Dedifferentiated amniotic fluid mesenchymal stem cell (primary cell): ENCODE results near the gene HDAC9.
A peak's percentile ranks its signal among the peaks of the same experiment; 100 is the strongest.

ENCODE experiments used
- DNase-seq: peaks from one replicate; pipeline ENCODE4 v3.0.0-alpha.2; 2016; ENCODE audit errors: extremely low spot score

Gene HDAC9

DNA sequence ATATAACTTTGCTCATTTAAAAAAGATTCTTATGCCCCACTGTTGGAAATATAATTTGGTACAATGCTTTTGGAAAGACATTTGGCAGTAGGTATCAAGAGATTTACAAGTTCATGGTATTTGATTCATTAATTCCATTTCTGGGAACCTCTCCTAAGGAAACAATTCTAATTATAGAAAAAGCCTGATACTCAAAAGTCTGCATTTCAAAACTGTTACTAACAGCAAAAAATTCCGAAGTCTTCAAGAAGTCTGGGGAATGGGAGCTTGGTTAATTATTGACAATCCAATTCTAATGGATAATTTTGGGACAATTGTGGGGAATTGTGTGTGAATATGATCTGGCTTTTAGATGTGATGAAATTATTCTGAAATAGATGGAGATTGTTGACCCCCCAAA lies 59.6 kb downstream of the HDAC9 start:
- DNase-seq = peak; percentile 25

DNA sequence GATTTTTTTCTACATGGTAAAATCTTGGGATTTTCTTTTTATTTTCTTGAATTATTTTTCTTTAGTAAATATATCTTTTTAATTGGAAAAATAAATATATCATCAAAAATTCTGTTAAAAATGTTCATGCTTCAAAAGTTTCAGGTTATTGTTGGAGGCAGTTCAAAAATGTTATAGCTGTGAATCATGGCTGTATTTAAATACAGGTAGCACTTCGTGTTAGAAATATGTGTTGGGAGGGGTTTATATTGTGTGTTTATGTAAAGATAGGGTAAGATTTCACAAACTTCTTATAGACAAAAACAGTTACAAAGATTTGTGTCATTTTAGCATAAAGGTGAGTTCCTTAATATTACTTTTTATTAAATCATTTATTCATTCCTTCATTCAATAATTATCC lies 60.4 kb downstream of the HDAC9 start:
- DNase-seq = no peak

DNA sequence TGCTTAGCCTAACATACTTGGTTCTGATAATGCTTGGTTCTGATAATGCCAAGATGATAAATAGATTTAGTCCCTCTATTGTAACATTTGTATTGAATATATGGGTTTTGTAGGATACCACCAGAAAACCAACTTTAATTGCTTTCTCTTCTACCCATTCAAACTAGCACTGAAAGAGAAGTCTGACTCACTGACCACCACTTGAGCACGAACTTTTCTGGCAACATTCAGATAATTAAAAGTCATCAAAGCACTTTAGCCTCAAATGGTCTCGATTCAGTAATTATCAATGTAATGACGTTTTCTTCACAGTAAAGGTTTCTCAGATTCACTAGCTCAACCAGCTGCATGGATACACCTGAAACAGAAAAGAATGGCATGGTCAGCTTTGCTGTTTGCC lies 63.0 kb downstream of the HDAC9 start:
- DNase-seq = no peak

DNA sequence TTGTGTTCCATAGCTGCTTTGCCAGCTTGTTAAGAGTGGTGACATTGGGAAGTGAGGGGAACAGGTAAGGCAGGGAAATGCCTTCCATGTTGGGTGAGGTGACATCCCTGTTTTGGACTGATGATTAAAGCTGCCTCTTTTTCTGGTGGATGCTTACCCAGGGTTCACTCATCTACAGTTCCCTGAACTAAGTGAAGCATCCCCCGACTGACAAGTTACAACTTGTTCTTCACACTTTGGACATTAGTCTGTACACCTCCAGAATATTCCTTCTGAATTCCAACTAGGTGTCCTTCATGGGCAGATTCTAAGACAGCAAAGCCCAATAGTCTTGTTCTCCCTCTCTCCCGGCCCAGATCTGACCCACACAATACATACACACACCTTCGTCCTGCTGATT lies 63.4 kb downstream of the HDAC9 start:
- no peak for DNase-seq

DNA sequence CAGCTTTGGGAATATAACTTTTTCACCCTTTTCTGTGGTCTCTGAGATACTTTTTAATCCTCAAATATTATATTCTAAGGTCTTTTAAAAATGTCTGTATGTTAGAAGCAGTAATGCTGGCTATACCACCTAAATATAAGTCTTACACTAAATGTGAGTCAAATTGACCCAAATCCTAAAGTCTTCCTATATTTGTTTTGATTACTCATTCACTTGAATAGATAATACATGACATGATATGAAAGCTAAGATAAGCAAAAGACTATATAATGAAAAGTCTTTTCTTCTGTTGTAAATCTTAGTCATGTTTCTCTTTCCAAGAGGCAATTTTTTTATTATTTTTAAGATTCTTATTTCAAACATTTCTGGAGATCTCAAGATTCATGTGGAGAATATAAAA lies 64.2 kb downstream of the HDAC9 start:
- no peak for DNase-seq

DNA sequence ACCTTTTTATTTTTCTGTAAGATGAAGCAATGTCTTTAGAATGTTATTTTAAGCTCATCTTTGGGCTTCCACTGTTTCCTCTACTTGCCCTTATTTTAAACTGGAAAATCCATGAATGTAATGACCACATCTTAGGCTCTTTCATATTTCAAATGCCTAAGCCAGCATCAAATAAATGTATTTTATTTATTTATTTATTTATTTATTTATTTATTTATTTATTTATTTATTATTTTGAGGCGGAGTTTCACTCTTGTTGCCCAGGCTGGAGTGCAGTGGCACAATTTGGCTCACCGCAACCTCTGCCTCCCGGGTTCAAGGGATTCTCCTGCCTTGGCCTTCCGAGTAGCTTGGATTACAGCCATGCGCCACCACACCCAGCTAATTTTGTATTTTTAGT lies 69.2 kb downstream of the HDAC9 start:
- DNase-seq = no peak

DNA sequence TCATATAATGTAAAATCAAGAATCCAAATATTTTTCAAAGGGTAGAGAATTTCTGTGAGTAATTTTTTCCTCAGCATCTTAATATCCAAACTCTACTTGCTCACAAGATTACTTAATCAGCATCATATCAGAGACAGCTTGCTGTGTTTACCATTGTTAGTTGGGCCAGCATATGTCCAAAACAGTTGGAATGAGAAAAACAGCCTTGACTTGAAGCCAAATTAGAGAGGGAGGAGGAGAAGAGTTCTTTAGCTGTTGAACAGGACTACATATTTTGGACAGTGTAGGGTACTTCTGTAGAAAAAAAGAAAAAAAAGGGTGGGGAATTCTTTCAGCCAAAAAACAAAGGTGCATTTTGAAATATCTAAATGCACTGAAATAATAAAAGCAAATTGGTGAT lies 69.8 kb downstream of the HDAC9 start:
- DNase-seq = no peak

DNA sequence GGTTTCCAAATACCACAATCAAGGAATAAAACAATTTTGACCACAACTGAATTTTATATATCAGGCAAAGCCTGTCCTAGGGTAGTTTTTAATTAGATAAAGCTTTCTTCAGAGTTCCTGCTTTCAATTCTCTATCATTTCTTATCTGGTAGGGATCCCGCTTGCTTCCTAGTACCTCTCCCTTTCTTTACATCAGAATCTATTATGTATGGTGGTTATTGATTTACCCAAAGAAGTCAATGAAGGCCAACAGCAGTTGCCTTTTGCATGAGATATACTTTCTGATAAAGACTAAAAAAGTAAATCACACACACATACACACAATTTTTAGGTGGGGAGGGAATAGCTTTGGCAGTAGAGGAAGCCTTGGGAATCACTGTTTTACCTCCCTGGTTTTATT lies 70.7 kb downstream of the HDAC9 start:
- DNase-seq = no peak

DNA sequence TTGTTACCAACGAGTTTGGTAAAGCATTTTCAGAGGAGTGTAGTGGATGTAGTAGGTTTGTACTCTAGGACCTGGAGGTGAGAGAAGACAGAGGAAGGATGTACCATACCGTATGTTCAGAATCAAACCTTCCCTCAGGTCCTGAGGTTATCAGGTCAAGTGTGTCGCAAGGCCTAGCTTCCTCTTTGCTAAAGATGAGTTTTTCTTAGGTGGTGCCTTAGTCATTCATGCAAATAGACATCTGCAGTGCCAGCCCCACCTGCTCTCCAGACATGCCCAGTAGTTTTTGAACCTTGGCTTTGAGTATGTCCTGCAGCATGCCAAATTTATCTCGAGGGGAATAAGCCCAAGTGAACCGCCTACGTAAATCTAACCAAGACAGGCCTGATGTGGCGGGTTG lies 71.3 kb downstream of the HDAC9 start:
- no peak for DNase-seq

DNA sequence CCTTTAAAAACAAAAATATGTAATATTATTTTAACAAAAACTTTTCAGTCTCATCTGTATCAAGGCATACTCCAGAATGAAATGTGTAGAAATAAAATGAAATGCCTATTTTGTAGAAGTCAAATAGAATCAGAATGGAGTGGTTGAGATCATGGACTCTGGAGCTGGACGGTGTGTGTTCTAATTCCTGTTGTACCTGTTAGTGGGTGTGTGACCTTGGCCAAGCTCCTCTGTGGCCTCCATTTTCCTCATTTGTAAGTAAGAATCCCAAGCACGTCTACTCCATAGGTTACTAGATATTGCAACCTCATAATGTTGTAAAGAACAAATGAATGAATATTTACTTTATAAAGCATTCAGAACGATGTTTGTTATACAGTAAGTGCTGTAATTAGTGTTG lies 74.9 kb downstream of the HDAC9 start:
- DNase-seq = no peak

DNA sequence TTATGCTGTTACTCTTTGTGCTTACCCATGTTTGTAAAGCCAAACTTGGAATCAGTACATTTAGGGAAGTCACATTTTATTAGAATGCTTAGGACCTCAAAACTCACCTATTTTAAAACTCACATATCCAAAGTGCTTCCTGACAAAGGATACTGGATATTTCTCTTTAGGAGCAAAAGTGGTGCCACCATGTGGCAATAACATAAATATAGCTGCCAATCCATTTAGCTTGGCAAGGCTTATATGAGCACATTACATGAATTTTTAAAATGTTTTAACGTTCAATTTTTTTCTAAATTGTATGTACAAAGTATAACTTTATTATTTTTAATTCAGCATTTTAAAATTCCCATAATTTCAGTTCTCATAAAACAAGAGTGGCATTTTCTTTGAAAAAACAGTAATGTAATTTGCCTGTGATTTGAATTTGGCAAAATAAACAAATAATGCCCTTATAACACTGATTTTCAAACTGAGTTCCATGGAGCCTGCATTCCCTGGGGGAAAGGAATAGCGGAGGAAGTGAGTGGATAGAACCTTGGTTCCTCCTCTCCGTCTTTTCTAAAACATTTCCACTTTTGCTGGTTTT lies 75.4 kb downstream of the HDAC9 start:
- peak; percentile 67 for DNase-seq

DNA sequence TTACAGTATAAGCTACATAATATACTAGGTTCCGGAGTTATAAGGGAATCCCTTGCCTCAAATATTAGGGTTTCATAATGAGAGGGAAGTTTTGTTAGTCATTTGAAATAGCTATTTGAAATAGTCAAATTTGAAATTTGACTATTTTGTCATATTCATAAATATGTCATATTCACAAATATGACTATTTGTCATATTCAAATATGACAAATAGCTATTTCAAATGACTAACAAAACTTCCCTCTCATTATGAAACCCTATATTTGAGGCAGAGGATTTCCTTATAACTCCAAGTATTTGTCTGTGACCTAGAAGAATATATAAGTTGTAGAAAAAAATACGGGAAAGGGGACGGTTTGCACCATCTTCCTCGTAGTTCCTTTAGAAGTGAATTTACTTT lies 76.6 kb downstream of the HDAC9 start:
- DNase-seq = no peak

DNA sequence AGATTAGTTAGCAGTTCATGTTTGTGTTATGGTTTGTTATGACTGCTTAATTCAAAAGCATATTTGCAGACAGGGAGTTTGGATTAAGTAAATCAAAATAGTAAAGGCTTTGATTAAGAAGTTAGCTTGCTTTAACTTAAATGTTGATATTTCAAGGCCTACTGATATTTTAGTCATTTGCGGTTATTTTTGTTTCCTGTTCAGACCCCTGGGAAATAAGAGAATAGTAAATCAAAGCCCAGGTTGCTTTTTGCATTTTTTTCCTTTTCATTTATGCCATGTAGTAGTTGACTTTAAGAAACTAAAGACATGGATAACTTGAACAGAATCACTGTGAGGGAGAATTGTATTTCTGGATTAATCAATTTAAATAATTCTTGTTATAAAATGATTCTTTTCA lies 77.3 kb downstream of the HDAC9 start:
- no peak for DNase-seq

DNA sequence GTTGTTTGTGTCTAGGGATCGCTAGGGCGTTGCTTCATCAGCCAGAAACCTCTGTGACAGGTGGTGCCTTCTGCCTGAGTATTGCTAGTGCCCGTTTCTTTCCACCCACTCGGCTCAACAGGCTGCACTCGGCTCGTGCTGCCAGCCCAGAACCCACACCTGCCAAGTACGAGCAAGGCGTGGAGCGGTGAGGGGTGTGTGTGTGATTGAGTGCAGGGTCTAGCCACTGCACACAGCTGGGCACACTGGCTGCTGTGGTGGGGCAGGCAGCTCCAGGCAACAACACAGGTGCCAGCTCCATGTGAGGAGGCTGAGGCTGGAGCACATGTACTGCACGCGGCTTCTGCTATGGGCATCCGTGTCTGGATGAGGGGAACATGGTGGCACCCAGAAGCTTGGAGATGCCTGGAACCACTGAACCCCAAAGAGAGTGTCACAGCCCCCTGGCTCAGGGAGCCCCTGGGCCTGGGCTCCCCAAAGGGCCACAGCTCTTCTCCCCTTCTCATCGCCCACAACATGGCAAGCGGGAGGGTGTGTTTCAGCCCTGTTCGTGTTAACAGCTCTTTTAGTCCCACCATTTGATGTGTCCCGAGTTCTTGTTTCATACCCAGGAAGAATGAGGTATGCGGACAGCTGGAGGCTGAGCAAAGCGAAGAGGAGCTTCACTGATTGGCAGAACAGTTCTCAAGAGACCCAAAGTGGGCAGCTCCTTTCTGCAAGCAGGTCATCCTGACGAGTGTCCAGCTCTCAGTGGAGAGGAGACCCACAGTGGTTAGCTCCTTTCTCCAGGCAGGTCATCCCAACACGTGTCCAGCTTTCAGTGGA lies 78.1 kb downstream of the HDAC9 start:
- no peak for DNase-seq

DNA sequence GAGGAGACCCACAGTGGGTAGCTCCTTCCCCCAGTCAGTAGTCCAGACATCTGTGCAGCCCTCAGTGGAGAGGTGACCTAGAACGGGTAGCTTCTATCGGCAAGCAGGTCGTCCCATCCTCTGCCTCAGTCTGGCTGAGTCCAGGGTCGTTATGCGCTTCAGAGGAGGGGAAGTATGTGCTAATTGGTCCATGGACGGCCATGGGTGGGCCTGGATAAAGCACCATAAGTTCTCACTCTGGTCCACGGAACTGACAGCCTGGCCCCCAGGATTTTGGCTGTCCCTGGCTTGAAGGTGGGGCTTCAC lies 78.6 kb downstream of the HDAC9 start:
- no peak for DNase-seq

DNA sequence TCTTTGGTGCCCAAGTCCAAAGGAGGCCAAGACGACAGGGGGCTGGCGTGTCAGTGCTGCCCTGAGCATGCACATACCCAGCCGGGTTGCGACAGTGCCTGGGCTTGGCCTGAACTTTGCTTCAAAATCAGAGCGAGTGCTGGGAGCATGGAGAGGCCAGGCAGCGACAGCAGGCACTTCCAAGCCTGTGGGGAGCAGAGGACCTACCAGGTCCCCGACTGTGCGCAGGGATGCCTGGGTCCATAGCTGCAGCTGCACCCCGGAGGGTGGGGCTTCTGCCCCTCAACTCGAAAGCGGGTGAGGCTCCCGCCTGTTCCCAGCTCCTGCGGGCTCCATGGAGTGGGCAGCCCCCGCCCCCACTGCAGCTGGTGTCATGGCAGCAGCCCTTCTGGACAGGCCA lies 79.1 kb downstream of the HDAC9 start:
- no peak for DNase-seq

DNA sequence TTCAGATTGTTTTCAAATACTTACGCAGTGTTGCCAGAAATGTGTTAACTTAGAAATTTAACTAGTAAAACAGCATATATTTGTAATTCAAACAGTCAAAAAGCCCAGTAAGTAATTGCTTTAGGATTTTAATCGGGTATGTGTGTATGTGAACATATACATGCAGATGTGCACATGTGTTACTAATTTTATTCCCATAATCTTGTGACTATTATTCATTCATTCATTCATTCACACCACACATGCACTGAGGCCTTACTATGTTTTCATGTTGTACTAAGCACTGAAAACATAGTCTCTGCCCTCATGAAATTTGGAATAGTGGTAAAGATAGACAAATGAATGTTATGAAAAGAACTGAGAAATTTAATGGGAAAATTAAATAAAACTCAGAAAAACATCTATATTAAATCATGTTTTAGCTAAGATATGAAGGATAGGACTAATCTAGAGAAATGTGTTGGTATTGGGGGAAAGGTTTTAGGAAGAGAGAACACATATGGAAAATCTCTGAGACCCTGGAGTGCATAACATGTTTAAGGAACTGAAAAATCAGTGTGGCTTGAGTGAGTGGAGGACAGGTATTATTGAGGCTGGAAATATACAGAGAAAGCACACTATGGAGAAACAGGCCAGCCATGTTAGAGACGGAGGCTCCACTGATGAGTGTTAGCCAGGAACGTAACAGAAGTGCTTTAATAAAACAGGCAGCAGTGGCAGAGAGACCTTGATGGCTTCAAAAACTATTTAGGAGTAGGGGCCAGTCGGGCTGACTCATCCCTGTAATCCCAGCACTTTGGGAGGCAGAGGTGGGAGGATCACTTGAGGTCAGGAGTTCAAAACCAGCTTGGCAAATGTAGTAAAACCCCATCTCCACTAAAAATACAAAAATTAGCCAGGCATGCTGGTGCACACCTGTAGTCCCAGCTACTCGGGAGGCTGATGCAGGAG lies 80.3 kb downstream of the HDAC9 start:
- no peak for DNase-seq

DNA sequence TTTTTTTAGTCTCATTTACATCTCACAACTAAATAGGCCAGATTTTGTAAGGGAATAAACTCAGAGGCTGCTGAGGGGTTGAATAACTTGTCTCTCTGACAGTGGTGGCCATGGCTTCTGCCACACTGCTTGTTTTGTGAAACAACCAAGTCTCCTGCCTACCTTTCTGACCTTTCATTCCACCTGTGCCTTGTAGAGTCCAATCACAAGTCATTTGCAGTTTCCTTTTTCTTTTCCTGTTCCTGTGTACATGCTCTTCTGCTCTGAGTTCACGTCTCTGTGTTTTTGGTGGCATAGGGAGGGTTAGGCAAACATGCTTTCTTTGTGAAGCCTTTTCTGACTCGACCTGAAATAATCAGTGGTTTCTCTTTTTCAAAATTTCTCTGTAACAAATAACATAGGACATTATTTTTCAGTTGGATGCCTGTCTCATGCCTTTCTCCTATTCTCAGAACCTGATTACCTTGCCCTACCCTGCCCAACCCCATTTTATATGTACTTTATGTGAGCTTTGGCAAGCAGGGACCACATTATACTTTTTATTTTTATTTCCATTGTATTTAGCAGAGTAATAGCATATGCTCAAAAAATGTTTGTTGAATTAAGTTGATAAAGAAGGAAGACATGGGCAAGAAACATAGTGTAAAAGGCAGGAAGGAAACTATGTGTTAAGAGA lies 81.7 kb downstream of the HDAC9 start:
- DNase-seq = no peak

DNA sequence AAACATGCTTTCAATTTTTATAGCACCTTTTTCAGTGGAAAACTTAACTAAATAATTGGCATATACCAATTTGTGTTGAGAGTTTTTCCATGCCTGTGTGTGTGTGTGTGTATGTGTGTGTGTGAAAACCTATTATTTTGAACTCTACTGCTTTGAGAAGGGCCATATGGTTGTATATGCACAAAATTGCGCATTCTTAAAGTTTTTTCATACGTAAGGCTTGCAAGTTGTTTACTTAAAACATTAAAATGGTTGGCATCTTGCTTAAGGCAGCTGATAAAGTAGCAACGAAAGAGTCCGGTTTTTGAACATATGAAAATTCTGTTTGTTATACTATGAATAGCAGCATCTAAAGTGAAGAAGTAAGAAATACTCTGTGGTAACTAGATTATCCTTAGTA lies 84.1 kb downstream of the HDAC9 start:
- DNase-seq = no peak

DNA sequence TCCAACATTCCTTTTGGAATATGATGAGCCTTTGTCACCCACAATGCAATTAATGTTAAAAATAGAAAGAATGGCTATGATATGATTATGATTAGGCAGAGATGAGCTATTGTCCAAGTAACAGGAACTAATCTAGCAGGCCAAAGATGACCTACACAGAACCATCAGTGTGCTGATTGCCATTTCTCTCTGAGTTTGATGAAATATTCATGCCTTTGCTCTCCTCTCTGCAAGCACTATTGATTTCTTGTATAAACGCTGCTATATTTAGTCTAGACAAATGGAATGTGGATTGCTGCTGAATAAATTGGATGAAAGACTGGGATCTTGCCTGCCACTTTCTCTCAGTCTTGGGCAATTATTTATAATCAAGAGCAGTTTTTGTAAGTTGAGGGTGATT lies 85.4 kb downstream of the HDAC9 start:
- no peak for DNase-seq

DNA sequence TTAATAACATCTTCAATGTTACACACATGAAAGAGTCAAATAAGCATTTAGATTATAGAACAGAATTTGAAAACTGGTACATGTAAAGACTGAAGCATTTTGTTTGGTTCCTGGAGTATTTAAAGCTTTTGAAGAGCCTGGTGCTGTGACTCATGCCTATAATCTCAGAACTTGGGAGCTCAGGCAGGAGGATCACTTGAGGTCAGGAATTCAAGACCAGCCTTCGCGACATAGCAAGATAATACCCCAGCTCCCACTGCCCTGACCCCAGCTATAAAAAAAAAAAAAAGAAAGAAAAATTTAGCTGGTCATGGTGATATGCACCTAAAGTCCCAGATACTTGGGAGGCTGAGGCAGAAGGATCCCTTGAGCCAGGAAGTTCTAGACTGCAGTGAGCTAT lies 87.8 kb downstream of the HDAC9 start:
- DNase-seq = peak; percentile 22

DNA sequence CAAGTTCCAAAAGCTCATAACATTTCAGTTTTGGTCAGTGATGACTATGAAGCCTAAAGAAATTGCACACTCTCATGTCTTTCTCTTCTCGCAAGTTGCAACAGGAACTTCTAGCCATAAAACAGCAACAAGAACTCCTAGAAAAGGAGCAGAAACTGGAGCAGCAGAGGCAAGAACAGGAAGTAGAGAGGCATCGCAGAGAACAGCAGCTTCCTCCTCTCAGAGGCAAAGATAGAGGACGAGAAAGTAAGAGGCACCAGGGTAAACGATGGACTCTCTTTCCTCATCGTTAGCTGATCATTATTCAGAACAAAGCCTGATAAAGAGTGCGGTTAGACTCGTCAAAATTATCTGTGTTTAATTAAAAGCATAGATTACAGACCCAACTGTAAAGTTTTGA lies 94.7 kb downstream of the HDAC9 start:
- no peak for DNase-seq
